Trophoblast cell (in vitro differentiated cells and primary cell): ENCODE data around the gene ZIC4.

Experiments
- DNase-seq, 2 donors: peaks; one replicate each; pipeline ENCODE4 v3.0.0-alpha.2; 2016
- H2AFZ ChIP-seq: 2 replicates; pipeline ENCODE4 v1.6.1; 2013; ENCODE audit warnings: low read length, moderate library complexity, mild to moderate bottlenecking; ENCODE audit not compliant: insufficient read depth, poor library complexity
- H2AK5ac ChIP-seq: 2 replicates; pipeline ENCODE4 v1.6.1; 2013; ENCODE audit warnings: mild to moderate bottlenecking, low read length
- H2BK120ac ChIP-seq: 2 replicates; pipeline ENCODE4 v1.6.1; 2013; ENCODE audit warnings: low read length, mild to moderate bottlenecking, moderate library complexity; ENCODE audit not compliant: insufficient read depth, poor library complexity
- H2BK12ac ChIP-seq: 2 replicates; pipeline ENCODE4 v1.6.1; 2013; ENCODE audit warnings: mild to moderate bottlenecking, low read length, moderate library complexity
- H2BK5ac ChIP-seq: 2 replicates; pipeline ENCODE4 v1.6.1; 2013; ENCODE audit warnings: low read length, low read depth, moderate library complexity, mild to moderate bottlenecking; ENCODE audit not compliant: poor library complexity
- H3K14ac ChIP-seq: 2 replicates; pipeline ENCODE4 v1.6.1; 2013; ENCODE audit warnings: mild to moderate bottlenecking, low read length
- H3K18ac ChIP-seq: 2 replicates; pipeline ENCODE4 v1.6.1; 2013; ENCODE audit warnings: mild to moderate bottlenecking, low read length
- H3K23ac ChIP-seq: 2 replicates; pipeline ENCODE4 v1.6.1; 2013; ENCODE audit warnings: low read length
- H3K27ac ChIP-seq: 2 replicates; pipeline ENCODE4 v1.5.1; 2013; ENCODE audit warnings: low read depth, mild to moderate bottlenecking, inconsistent platforms, low read length, moderate library complexity
- H3K27me3 ChIP-seq: 2 replicates; pipeline ENCODE4 v1.6.1; 2013; ENCODE audit warnings: inconsistent platforms, mild to moderate bottlenecking, low read length, moderate library complexity; ENCODE audit not compliant: insufficient read depth
- H3K36me3 ChIP-seq, 2 experiments: 1 replicate in 1 of 2; 2 replicates in 1 of 2; pipeline ENCODE4 v1.6.1; 2013; ENCODE audit warnings: low read length in 2 of 2, mild to moderate bottlenecking in 2 of 2, moderate library complexity in 1 of 2; ENCODE audit not compliant: insufficient read depth in 2 of 2, control insufficient read depth in 1 of 2
- H3K4ac ChIP-seq: 2 replicates; pipeline ENCODE4 v1.6.1; 2013; ENCODE audit warnings: low read depth, mild to moderate bottlenecking, low read length, moderate library complexity
- H3K4me1 ChIP-seq, 2 experiments: 1 replicate in 1 of 2; 2 replicates in 1 of 2; pipeline ENCODE4 v1.6.1; 2013; ENCODE audit warnings: low read length in 2 of 2, mild to moderate bottlenecking in 2 of 2, moderate library complexity in 1 of 2; ENCODE audit not compliant: insufficient read depth in 2 of 2, control insufficient read depth in 1 of 2
- H3K4me2 ChIP-seq: 2 replicates; pipeline ENCODE4 v1.6.1; 2013; ENCODE audit warnings: inconsistent platforms, mild to moderate bottlenecking, low read length, moderate library complexity
- H3K4me3 ChIP-seq: 2 replicates; pipeline ENCODE4 v1.5.1; 2013; ENCODE audit warnings: mild to moderate bottlenecking, low read depth, low read length, inconsistent platforms
- H3K79me1 ChIP-seq: one replicate; pipeline ENCODE4 v1.6.1; 2013; ENCODE audit warnings: low read length
- H3K79me2 ChIP-seq: 2 replicates; pipeline ENCODE4 v1.6.1; 2013; ENCODE audit warnings: low read length, mild to moderate bottlenecking; ENCODE audit not compliant: control insufficient read depth, insufficient read depth, poor library complexity
- H3K9ac ChIP-seq: 2 replicates; pipeline ENCODE4 v1.6.1; 2013; ENCODE audit warnings: mild to moderate bottlenecking, low read length
- H3K9me3 ChIP-seq: 2 replicates; pipeline ENCODE4 v1.6.1; 2013; ENCODE audit warnings: low read depth, mild to moderate bottlenecking, control low read depth, inconsistent platforms, low read length; ENCODE audit not compliant: insufficient read depth
- H4K12ac ChIP-seq: 2 replicates; pipeline ENCODE4 v1.6.1; 2013; ENCODE audit warnings: low read depth, mild to moderate bottlenecking, low read length, moderate library complexity
- H4K8ac ChIP-seq: 2 replicates; pipeline ENCODE4 v1.6.1; 2013; ENCODE audit warnings: low read depth, mild to moderate bottlenecking, low read length, moderate library complexity
- H4K91ac ChIP-seq: one replicate; pipeline ENCODE4 v1.6.1; 2013; ENCODE audit warnings: low read depth, mild to moderate bottlenecking, low read length, moderate library complexity
- WGBS: extraction: QIAGEN DNeasy Blood & Tissue Kit; methylation state at CpG from one replicate; pipeline ENCODE4 v1.1.7; 2013; ENCODE audit warnings: missing lambda C conversion rate; ENCODE audit not compliant: insufficient read length, insufficient coverage; ENCODE audit errors: extremely low coverage; 5-methylcytosine and 5-hydroxymethylcytosine counted together

Gene ZIC4

GRCh38 chr3:147369231-147369630, 37.1 kb downstream of the ZIC4 start:
- Histone ChIP-seq H3K4me1 (no peaks in the 10 kb centered on the region), H3K18ac (no peak overlapping the region), H3K23ac (no peak overlapping the region), H4K91ac (no peak overlapping the region), H2BK5ac (no peak overlapping the region), H2BK12ac (no peak overlapping the region), H3K27ac (no peak overlapping the region), H3K79me2 (no peaks in the 10 kb centered on the region), H3K14ac (no peak overlapping the region), H2AFZ (no peak overlapping the region), H4K12ac (no peak overlapping the region), H3K79me1 (no peaks in the 10 kb centered on the region), H3K4me2 (no peak overlapping the region), H3K36me3 (no peaks in the 10 kb centered on the region), H4K8ac (no peak overlapping the region), H3K4me3 (no peak overlapping the region), H3K9me3 (peaks cover 1% of the 10 kb centered on the region), H2BK120ac (no peak overlapping the region), H3K27me3 (peaks cover 64% of the 10 kb centered on the region), H3K9ac (no peak overlapping the region), H3K4ac (no peak overlapping the region), H2AK5ac (no peak overlapping the region)
- DNase-seq: no peak
- WGBS: no CpG with 5 or more reads among the region's 13 CpGs

GRCh38 chr3:147368561-147369221, 37.7 kb downstream of the ZIC4 start:
- no peaks in the 10 kb centered on the region for H3K79me2 ChIP-seq
- no peak overlapping the region for H2AFZ ChIP-seq
- H4K12ac ChIP-seq: no peak overlapping the region
- H3K4me2 ChIP-seq: no peak overlapping the region
- H2BK5ac ChIP-seq: no peak overlapping the region
- H2BK120ac ChIP-seq: no peak overlapping the region
- H3K23ac ChIP-seq: no peak overlapping the region
- peaks cover 60% of the 10 kb centered on the region for H3K27me3 ChIP-seq
- no peak overlapping the region for H3K9ac ChIP-seq
- no peak overlapping the region for H4K8ac ChIP-seq
- no peak overlapping the region for H3K4me3 ChIP-seq
- DNase-seq: no peak
- no peak overlapping the region for H2BK12ac ChIP-seq
- no CpG with 5 or more reads among the region's 16 CpGs for WGBS
- H3K14ac ChIP-seq: no peak overlapping the region
- H3K4ac ChIP-seq: no peak overlapping the region
- H3K9me3 ChIP-seq: peaks cover 1% of the 10 kb centered on the region
- H3K27ac ChIP-seq: no peak overlapping the region
- H4K91ac ChIP-seq: no peak overlapping the region
- no peaks in the 10 kb centered on the region for H3K79me1 ChIP-seq
- H3K4me1 ChIP-seq: no peaks in the 10 kb centered on the region
- no peak overlapping the region for H2AK5ac ChIP-seq
- no peak overlapping the region for H3K18ac ChIP-seq
- H3K36me3 ChIP-seq: no peaks in the 10 kb centered on the region

- H3K14ac ChIP-seq: no peak overlapping the region
- H3K4me2 ChIP-seq: no peak overlapping the region
- no peak overlapping the region for H2BK5ac ChIP-seq
- no peak overlapping the region for H3K4me3 ChIP-seq
- H3K4ac ChIP-seq: no peak overlapping the region
- H2BK12ac ChIP-seq: no peak overlapping the region
- no peaks in the 10 kb centered on the region for H3K4me1 ChIP-seq
- no peak overlapping the region for H3K27ac ChIP-seq
- H4K12ac ChIP-seq: no peak overlapping the region
- H4K8ac ChIP-seq: no peak overlapping the region
- H3K23ac ChIP-seq: no peak overlapping the region
- DNase-seq: no peak
- peaks cover 55% of the 10 kb centered on the region for H3K27me3 ChIP-seq
- no peaks in the 10 kb centered on the region for H3K36me3 ChIP-seq
- H2AK5ac ChIP-seq: no peak overlapping the region
- no peak overlapping the region for H3K9ac ChIP-seq
- no peak overlapping the region for H4K91ac ChIP-seq
- H3K18ac ChIP-seq: no peak overlapping the region
- WGBS: no CpG with 5 or more reads among the region's 2 CpGs
- H3K79me1 ChIP-seq: no peaks in the 10 kb centered on the region
- H2BK120ac ChIP-seq: no peak overlapping the region
- no peak overlapping the region for H2AFZ ChIP-seq
- peaks cover 1% of the 10 kb centered on the region for H3K9me3 ChIP-seq
- H3K79me2 ChIP-seq: no peaks in the 10 kb centered on the region
These were observed 38.2 kb downstream of the ZIC4 start for GRCh38 chr3:147368151-147368550.

GRCh38 chr3:147367676-147368075, 38.7 kb downstream of the ZIC4 start:
- H2BK12ac ChIP-seq: no peak overlapping the region
- H3K23ac ChIP-seq: no peak overlapping the region
- no peak overlapping the region for H2BK5ac ChIP-seq
- no peak overlapping the region for H4K8ac ChIP-seq
- H3K18ac ChIP-seq: no peak overlapping the region
- no peaks in the 10 kb centered on the region for H3K4me1 ChIP-seq
- no peak overlapping the region for H3K27ac ChIP-seq
- no peak overlapping the region for H3K14ac ChIP-seq
- no peaks in the 10 kb centered on the region for H3K79me1 ChIP-seq
- H3K4me2 ChIP-seq: no peak overlapping the region
- no peak overlapping the region for H3K4ac ChIP-seq
- H2AK5ac ChIP-seq: no peak overlapping the region
- no peak overlapping the region for H3K4me3 ChIP-seq
- H3K79me2 ChIP-seq: no peaks in the 10 kb centered on the region
- no peak for DNase-seq
- H3K36me3 ChIP-seq: no peaks in the 10 kb centered on the region
- no peak overlapping the region for H2BK120ac ChIP-seq
- peaks cover 1% of the 10 kb centered on the region for H3K9me3 ChIP-seq
- no peak overlapping the region for H2AFZ ChIP-seq
- no peak overlapping the region for H3K9ac ChIP-seq
- H3K27me3 ChIP-seq: peaks cover 51% of the 10 kb centered on the region
- H4K12ac ChIP-seq: no peak overlapping the region
- no peak overlapping the region for H4K91ac ChIP-seq
- no CpG with 5 or more reads among the region's 1 CpG for WGBS
